GM18498 (cell line): ENCODE results near the gene STYX.

Source experiments
- ATAC-seq: cut with Tn5 transposase; IDR thresholded peaks from one replicate; pipeline ENCODE4 v1.9.1; 2021; ENCODE audit warnings: mild to moderate bottlenecking, moderate library complexity; ENCODE audit not compliant: unreplicated experiment

The STYX gene

DNA sequence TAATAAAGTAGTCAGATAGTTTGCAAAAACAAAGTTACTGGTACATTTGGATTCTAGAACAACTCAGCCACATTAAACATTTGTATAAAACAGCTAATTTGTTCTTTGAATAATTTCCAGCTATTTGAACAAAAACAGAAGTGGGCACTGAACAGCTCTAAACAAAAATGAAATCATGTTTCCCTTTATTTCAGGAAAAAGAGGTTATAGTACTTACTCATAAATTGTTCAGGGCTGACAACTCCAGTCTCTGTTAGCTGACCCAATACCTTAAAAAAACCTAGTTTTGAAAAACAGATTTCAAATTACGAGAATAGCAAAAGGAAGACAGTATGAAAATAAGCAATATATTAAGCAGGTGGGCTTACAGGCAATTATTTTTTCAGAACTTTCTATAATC is 53.2 kb downstream of the STYX start:
- no peak for ATAC-seq

DNA sequence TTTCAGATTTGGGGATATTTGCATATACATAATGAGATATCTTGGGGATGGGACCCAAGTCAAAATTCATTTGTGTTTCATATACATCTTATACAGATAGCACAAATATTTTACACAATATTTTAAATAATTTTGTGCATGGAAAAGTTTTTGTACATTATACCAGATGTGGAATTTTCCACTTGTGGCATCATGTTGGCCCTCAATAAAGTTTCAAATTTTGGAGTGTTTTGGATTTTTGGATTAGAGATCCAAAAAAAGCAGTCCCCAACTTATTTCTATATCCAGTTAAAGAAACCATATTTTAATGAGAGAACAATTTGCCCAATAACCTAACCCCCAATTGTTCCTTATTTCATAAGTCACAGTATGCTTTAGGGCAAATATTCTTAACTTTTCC is 56.9 kb downstream of the STYX start:
- no peak for ATAC-seq

DNA sequence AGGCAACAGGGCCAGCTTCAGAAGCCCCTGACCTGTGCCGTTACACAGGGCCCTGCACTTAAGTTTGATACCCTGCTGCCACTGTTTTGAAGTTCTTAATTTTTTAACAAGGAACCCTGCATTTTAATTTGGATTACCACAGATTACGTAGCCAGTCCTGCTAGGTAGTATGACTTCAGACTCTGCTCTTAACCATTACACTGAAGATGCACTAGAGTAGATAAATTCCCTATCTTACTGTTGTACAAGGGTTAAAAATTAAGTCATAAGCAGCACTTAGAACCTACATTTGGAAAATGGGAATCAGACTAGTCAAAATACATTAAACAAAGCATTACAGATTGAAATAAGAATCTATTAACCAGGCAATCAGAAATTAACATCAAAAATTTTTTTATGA is 59.2 kb downstream of the STYX start:
- no peak for ATAC-seq

DNA sequence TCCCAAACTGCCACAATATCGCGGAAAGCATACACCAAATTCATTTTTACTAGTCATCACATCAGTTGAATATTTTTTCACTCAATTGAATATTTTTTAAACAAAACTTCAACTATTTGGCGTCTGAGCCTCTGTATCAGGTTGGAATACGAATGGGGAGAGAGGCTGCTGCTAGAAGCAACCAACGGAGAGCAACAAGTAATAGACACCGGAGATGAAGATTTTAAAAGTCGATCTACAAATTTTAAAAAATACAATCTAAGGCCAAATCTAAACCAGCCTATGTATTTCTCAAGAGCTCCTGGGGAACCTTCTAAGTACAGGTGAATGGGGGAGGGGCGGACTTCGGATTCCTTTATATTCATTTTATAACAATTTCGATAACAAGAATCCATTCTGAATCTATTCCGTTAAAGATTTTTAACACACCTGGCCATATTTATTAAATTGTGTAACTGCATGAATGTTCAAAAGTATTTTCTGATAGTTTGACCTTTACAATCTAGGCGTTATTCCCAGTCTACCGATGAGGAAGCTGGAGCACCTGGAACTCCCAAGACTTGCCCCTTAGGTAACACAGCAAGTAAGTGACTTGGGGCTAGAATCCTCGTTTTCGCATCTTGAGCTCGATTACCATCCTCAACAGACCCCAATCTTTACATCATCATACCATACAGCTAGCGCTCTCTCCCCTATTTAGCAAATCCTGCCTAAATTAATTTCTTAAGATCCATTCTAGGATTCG is 60.2 kb downstream of the STYX start:
- no peak for ATAC-seq

DNA sequence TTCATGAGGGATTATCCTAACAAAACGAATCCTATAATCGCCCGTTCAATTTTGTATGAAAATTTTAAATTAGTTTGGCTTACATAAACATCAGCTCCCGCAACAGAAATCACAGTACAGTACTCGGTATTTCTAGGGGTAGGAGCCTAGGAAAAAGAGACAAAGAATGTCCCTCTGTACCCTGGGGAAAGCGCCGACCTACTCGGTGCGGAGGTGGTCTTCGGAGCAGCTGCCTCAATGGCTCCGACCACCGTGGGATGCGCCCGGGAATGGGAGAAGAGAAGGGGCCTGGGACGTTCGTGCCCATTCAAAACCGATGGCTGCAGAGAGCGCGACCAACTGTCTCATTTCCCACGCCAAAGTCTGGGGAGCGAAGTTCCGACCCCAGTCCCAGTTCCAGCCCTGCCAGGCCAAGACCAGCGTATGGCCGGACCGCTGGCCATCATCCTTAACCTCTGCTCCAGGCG is 60.8 kb downstream of the STYX start:
- ATAC-seq = peak; percentile 23

DNA sequence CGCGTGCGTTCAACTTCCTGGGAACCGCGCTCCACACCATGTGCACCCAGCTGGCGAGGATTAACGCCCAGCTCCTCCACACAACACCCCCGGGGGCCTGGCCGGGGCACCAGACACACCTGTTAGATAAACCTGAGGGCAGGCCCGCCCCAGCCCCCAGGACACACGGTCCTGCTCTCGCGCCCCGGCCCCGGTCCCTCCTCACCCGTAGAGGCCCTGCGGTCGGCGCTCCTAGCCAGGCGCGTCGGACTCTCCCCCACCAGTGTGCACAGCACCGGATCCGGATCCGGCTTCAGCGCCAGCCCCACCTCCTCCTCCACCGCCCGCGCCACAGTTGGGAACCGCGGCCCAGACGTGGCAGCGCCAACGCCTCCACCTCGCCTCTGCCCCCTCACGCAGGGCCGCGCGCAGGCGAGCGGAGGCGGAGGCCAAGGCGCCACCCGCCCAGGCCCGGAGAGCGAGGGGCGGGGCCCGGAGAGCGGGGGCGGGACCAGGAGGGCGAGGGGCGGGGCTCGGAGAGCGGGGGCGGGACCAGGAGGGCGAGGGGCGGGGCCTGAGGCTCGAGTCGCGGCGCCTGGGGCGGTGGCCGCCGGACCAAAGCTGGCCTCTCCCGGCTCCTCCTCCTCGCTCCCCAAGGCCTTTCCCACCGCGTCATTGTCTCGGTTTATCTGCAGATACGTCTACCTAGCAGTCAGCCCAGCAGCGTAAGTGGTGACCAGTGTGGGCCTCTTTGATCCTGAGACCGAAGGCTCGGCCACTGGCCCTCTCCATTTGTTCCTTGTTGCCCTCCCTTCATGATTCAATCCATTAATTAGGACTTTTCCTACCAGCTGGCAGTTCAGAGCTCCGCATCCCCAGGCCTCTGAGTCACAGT is 61.5 kb downstream of the STYX start, which contains the start of gene GNPNAT1:
GNPNAT1 (minus strand) TSS at position 385 of the 874 bp plus-strand sequence. CDS start 6,957 bp downstream, outside the sequence.
- ATAC-seq = peak; percentile 93

DNA sequence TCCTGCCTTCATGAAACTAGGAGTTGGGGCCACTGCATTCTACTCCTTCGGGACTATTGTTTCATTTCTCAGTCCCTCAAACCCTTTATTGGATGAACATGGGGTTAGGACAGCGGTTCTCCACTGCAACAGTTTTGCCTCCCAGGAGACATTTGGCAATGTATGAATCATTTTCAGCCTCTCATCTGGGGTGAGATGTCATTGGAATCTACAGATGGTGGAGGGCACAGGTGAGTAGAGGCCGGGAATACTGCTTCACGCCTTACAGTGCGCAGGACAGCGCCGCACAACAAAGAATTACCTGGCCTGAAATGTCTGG is 62.1 kb downstream of the STYX start:
- ATAC-seq = no peak

DNA sequence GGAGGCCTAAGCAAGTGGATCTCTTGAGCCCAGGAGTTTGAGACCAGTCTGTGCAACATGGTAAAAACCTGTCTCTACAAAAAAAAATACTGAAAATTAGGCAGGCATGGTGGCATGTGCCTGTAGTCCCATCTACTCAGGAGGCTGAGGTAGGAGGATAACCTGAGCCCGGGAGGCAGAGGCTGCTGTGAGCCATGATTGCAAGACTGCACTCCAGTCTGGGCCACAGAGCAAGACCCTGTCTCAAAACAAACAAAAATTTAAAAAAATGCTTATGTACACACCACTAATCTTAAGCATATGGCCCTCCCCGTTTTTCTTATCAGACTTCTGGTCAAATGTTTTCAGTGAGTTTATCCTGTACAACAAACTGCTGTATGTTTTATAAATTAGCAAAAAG is 63.1 kb downstream of the STYX start:
- no peak for ATAC-seq

DNA sequence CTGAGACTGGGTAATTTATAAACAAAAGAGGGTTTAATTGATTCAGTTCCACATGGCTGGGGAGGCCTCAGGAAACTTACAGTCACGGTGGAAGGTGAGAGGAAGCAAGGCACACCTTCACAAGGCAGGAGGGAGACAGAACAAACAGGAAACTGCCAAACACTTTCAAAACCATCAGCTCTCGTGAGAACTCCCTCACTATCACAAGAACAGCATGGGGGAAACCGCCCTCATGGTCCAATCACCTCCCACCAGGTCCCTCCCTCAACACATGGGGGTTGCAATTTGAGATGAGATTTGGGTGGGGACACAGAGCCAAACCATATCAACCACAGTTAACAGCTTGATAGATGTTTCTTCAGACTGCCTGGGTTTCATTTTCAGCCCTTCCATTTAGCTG is 67.7 kb downstream of the STYX start:
- no peak for ATAC-seq

DNA sequence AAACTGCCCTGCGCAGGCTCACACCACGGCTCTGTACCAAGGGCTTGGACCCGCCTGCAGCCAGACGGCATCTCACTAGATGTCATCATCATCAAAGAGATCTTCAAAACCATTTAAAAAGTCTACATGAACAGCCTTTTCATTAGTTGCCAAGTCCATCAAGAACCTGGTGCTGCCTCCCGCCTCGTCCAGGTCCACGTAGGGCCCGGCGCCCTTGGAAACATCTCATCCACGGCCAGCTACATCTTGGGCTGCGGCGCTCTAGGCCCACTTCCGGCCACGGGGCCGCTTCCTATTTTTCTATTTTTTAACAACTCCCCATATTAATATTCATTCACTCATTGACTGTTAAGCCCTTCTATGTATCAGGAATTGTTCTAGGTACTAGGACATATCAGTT is 68.9 kb downstream of the STYX start:
- ATAC-seq = no peak

DNA sequence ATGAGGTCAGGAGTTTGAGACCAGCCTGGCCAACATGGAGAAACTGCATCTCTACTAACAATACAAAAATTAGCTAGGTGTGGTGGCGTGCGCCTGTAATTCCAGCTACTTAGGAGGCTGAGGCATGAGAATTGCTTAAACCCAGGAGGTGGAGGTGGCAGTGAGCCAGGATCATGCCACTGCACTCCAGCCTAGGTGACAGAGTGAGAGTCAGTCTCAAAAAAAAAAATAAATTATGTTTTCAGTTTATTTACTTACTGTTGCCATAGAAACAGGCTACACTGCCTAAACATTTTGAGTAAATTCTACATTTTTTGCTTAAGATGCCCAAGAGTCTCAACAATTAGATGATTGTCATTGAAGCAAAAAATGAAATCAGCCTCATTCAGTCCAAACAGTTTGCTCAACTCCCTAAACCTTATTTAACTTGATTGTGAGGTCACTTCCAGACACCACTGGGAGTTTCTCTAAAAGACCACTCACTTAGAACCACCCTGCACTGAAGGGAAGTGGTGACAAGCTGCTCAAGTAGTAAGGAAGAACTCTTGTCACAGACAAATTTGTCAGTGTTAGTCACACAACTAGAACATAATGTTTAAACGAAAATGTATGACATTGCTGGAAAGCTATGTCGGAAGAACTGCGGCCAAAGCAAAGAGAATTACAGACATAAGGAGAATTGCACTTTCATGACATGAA is 71.2 kb downstream of the STYX start:
- ATAC-seq = no peak

- no peak for ATAC-seq
Measured at GRCh38 chr14:52802597-52802996, 72.6 kb downstream of the STYX start.

DNA sequence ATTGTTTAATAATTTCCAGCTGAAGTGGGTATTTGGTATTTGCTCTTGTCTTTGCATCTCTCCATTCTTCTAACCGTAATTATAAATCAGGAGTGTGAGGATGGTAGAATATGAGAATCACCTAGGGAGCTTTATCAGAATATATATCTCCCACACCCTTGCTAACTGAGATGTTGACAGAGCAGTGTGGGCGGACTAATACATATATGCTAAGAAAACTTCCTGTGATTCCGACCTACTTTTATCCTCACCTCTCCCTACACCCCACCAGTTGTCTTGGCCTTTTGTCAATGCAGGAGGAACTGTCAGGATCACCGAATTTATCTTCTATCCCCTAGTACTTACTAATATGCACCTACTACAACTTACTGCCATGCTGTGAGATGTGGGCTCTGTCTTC is 76.1 kb downstream of the STYX start:
- no peak for ATAC-seq

DNA sequence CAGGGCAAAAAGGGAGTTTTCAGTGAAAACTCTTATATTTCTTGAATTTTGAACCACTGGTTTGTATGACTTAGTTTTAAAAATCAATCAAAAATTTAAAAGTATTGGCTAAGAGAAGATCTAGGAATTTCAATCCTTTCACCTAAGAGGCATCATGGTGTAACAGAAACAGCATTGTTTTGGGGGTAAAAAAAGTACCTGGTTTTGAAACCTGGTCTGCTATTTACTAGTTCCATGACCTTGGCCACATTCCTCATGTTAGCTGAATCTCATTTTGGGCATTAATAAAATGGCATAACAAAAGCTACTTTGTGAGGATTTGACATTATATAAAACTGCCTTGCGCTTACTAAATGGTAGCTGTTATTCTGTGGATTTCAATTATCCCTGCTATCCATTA is 78.1 kb downstream of the STYX start:
- ATAC-seq = no peak

DNA sequence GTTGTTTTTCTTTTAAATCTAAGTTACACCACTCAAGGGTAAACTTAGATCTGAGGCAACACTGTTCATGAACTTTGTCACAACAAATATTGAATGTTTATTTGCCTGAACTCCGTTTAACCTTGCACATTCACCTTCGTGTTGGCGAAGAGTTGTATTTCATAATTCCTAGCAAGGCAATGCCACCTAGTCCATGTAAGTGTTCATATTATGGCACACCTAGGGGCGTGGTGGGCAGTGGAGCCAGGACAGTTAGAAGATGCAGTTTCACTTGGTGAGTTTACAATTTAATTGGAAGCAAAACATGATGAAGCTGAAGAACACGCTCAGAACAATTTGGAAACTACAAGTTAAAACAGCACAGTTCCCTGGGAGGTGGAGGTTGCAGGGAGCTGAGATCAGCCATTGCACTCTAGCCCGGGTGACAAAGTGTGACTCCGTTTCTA is 91.9 kb downstream of the STYX start:
- no peak for ATAC-seq

DNA sequence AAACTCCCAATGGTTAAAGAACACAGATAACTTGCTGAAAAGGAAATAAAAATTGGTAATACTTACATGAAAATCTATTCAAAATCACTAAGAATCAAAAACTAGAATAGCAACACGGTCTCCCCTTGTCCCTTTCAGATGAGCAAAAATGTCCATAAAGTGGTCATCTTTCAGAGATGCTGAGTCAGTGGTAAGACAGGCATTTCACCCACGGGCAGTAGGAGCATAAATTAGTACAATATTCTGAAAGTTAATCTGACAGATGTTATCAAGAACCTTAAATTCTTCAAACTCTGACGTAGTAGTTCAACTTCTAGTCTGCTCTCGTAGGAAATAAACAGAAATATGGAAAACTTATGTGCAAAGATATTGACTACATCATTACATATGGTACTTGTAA is 94.5 kb downstream of the STYX start:
- ATAC-seq = no peak
